Esophagus muscularis mucosa (tissue), 4 donors: ENCODE measurements around the gene MRPL38. TPM values are rescaled to one million over a fixed set of nuclear protein-coding genes. Genes with fewer than 3 reads are reported as not detected.

Experiments used
- DNase-seq: peaks from one replicate; pipeline ENCODE4 v3.0.0-alpha.2; 2017; ENCODE audit errors: extremely low spot score
- H3K27ac ChIP-seq, 4 donors: fragments of 200-600 bp; sonication (generic); replicated peaks in 1 of 4; 1 replicate in 3 of 4; 2 replicates in 1 of 4; pipeline ENCODE4 v1.5.1; 2016 to 2019; ENCODE audit warnings: mild to moderate bottlenecking in 1 of 4
- H3K27me3 ChIP-seq, 4 donors: fragments of 200-600 bp; sonication (generic); one replicate each; pipeline versions ENCODE4 v1.5.1 to v1.6.0; 2016 to 2019
- H3K36me3 ChIP-seq, 4 donors: fragments of 200-600 bp; sonication (generic); one replicate each; pipeline ENCODE4 v1.5.1; 2016 to 2019
- H3K4me1 ChIP-seq, 4 donors: fragments of 200-600 bp; sonication (generic); one replicate each; pipeline ENCODE4 v1.5.1; 2016 to 2019
- H3K4me3 ChIP-seq, 4 donors: fragments of 200-600 bp; sonication (generic); 1 replicate in 2 of 4; 2 replicates in 2 of 4; pipeline ENCODE4 v1.5.1; 2016 to 2019; ENCODE audit warnings: mild to moderate bottlenecking in 4 of 4, moderate library complexity in 1 of 4
- H3K9me3 ChIP-seq, 4 donors: fragments of 200-600 bp; sonication (generic); 1 replicate in 3 of 4; 2 replicates in 1 of 4; pipeline ENCODE4 v1.5.1; 2016 to 2019
- CTCF ChIP-seq, 3 experiments: fragments of 200-600 bp in 2 of 3; fragments of 450-650 bp in 1 of 3; sonication (generic) in 2 of 3; IDR thresholded peaks; one replicate each; pipeline ENCODE4 v1.5.1; 2017 to 2019; ENCODE audit warnings: antibody characterized with exemption in 3 of 3, mild to moderate bottlenecking in 2 of 3, moderate library complexity in 1 of 3
- EP300 ChIP-seq: sonication (generic); formaldehyde crosslinking; IDR thresholded peaks from one replicate; pipeline ENCODE4 v1.6.1; 2017; ENCODE audit warnings: antibody characterized with exemption
- POLR2A ChIP-seq: fragments of 450-650 bp; IDR thresholded peaks from one replicate; pipeline ENCODE4 v1.6.1; 2017; ENCODE audit warnings: antibody characterized with exemption, moderate library complexity, mild to moderate bottlenecking, low read depth
- POLR2AphosphoS5 ChIP-seq, 2 donors: sonication (generic); formaldehyde crosslinking; IDR thresholded peaks; one replicate each; pipeline ENCODE4 v1.6.1; 2017; ENCODE audit warnings: antibody characterized with exemption in 2 of 2
- WGBS: methylation state at CpG from one replicate; pipeline ENCODE4 v1.1.5; 2018; 5-methylcytosine and 5-hydroxymethylcytosine counted together
- intact Hi-C: fragments of 100-400 bp; cut with DNase I; formaldehyde crosslinking; loops from one replicate; pipeline ENCODE4 v1.15.1; 2023
- total RNA-seq, 4 donors: library from RNA; depleted of rRNA; stranded (reverse); fragments of >200 nt; gene quantifications; one replicate each; pipeline versions ENCODE4 v1.1.0 to v1.2.1, GENCODE V29; 2016

Gene MRPL38
- total RNA-seq, 4 donors from 2014 or later = 32.5 to 61.7 (median 44.1) TPM

- peaks cover 9 to 80% (median 32%) of the 10 kb centered on the region in 4 donors for H3K36me3 ChIP-seq
- TF ChIP-seq CTCF (IDR thresholded peaks at IDR 0.05) (no peak), POLR2A (no peak), POLR2AphosphoS5 (IDR thresholded peaks at IDR 0.05) (no peak), EP300 (no peak)
Observed at GRCh38 chr17:75917917-75918445, 13.3 kb upstream of the MRPL38 start.

GRCh38 chr17:75917141-75917916 is 12.6 kb upstream of the MRPL38 start:
- H3K9me3 ChIP-seq = no peaks in the 10 kb centered on the region
- no peaks in the 10 kb centered on the region for H3K4me1 ChIP-seq
- peaks cover 5 to 78% (median 28%) of the 10 kb centered on the region in 4 donors for H3K36me3 ChIP-seq
- no peak overlapping the region for H3K27ac ChIP-seq
- intact Hi-C loops = no loop called here
- H3K27me3 ChIP-seq = no peaks in the 10 kb centered on the region
- no peak for TF ChIP-seq POLR2AphosphoS5 (IDR thresholded peaks at IDR 0.05)
- no peak for TF ChIP-seq CTCF (IDR thresholded peaks at IDR 0.05)
- no peak for TF ChIP-seq POLR2A
- no peak for TF ChIP-seq EP300
- no peak overlapping the region for H3K4me3 ChIP-seq
- DNase-seq = no peak
- 91% methylated on average over 9 of the region's 23 CpGs for WGBS

More at GRCh38 chr17:75917917-75918445, 13.3 kb upstream of the MRPL38 start:
- intact Hi-C loops = no loop called here
- Histone ChIP-seq H3K4me3 (no peak overlapping the region), H3K9me3 (no peaks in the 10 kb centered on the region), H3K27ac (no peak overlapping the region), H3K27me3 (no peaks in the 10 kb centered on the region), H3K4me1 (no peaks in the 10 kb centered on the region)
- DNase-seq = no peak
- WGBS = 96% methylated on average over 15 of the region's 31 CpGs

- no peak overlapping the region for H3K27ac ChIP-seq
- intact Hi-C loops = no loop called here
- H3K27me3 ChIP-seq = no peaks in the 10 kb centered on the region
- H3K9me3 ChIP-seq = no peaks in the 10 kb centered on the region
- 82% methylated on average over 8 of the region's 8 CpGs for WGBS
- H3K36me3 ChIP-seq = peaks cover 4 to 80% (median 24%) of the 10 kb centered on the region in 4 donors
- no peak for DNase-seq
- no peak overlapping the region for H3K4me3 ChIP-seq
- H3K4me1 ChIP-seq = peaks cover 0 to 2% (median 0%) of the 10 kb centered on the region in 4 donors
- TF ChIP-seq CTCF (IDR thresholded peaks at IDR 0.05) = no peak
- TF ChIP-seq EP300 = no peak
- no peak for TF ChIP-seq POLR2AphosphoS5 (IDR thresholded peaks at IDR 0.05)
- TF ChIP-seq POLR2A = no peak
Observed at GRCh38 chr17:75915268-75915667, 10.6 kb upstream of the MRPL38 start.

- 97% methylated on average over 25 of the region's 34 CpGs for WGBS
- Histone ChIP-seq H3K4me1 (peaks cover 0 to 7% (median 0%) of the 10 kb centered on the region in 4 donors), H3K9me3 (no peaks in the 10 kb centered on the region), H3K36me3 (peaks cover 4 to 75% (median 20%) of the 10 kb centered on the region in 4 donors), H3K27ac (no peak overlapping the region), H3K4me3 (no peak overlapping the region), H3K27me3 (no peaks in the 10 kb centered on the region)
- intact Hi-C loops = no loop called here
- DNase-seq = no peak
- TF ChIP-seq EP300 (no peak), CTCF (IDR thresholded peaks at IDR 0.05) (no peak), POLR2AphosphoS5 (IDR thresholded peaks at IDR 0.05) (no peak), POLR2A (no peak)
Observed at GRCh38 chr17:75914643-75915267, 10.1 kb upstream of the MRPL38 start.
